ENCODE data around the gene P3R3URF. TPM values are rescaled to one million over a fixed set of nuclear protein-coding genes. Genes with fewer than 3 reads are reported as not detected.

P3R3URF gene
- not detected in 2 replicates for total RNA-seq

DNA sequence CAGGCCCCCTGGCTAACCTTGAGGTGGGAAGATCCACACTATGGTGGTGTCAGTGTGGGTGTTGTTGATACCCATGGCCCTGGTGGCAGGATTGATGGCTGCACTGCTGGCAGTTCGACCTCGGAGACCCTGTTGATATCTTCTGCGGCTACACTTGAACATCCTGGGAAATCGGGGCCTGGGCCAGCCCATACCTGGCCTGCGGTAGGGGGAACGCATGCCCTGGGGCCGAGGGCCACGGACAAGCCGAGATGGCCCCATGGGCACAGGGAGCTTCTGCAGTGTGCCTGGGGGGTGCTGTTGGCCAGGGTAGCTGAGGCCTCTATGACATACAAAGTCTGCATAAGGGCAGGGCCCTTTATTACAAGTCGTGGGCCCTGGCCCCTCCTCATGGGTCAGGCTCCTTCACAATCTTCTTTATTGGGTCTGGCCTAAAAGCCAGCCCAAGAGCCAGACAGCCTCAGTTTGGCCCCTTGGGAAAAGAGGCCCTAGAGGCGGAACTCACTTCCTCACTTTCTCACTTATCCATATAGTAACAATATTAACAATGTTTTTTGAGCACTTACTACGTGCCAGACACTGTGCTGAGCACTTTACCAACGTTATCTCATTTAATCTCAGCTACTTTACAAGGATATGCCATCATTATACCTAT, at the start of gene P3R3URF:
TSS of gene P3R3URF (minus strand) at position 278 of the 655 bp plus-strand sequence. CDS start at position 261, 17 bp downstream.

DNA sequence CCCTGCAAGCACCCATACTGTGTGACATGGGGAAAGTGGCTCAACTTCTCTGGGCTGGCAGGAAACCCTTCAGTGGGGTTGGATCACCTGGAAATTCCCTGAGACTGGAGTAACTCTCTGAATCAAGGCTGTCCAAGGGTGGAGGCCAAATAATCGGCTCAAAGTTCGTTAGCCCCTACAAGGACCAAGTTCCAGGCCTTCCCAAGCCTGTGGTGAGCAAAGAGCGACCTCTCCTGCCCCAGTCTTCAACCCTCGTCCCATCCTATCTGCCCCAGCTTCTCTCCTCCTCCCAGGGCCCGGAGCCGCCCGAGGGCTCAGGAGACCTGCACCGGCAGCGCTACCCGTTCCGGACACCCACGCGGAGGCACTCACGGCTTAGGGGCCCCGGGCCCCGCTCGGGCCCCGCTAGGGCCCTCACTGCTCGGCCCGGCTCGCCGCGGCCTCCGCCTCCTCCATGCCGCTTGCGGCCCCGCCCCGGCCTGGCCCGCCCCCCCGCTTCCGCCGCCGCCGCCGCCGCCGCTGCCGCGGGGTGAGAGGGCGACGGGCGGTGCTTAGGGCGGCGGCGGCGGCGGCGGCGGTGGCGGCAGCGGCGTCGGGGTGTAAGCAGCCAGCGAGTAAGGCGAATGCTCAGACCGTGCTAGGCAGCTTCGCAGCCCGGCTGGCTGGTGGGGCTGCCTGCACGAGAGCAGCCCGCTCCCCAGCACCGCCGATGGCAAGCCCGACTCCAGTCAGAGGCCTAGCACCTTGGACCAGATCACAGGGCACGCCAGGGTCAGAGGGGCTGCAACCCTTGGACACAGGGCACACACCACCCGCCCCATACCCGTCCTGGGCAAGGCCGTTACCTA, 21.9 kb upstream of the P3R3URF start, which contains the start of gene POMGNT1:
TSS of gene POMGNT1 (minus strand) at position 471 of the 848 bp plus-strand sequence. CDS start 613 bp downstream, outside the sequence.

DNA sequence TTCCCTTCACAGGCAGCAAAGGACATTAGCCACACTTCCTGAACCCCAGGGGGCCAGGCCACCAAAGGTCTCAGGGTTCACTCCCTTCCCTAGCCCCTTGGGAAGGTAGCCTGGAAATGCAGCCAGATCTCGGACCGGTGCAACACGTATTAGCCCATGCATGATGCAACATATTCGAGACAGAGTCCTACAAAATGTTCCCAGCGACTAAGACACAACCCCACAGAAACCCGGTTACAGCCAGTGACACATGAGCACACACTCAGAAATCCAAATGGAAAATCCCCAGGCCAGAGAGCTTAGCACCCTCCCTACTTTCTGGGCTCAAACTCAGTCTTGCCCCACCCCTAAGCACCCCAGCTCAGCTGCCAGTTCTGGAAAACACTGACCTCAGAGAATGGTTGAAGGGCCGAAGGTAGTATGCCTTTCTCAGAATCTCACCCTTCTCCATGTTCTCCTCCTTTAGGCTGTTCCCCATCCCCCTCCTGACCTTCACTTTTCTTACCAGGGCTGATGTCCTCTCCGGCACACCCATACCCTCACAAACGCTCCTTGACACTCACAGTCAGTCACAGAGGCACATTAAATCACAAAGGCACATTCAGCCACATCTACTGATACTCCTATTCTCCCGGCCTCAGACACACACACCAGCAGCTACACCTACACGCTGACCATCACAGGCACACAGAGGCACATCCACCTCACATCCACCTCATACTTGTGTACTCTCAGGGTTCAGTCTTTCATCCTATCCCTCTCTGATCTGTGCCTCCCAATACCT, 1.6 kb downstream of the P3R3URF start, which contains the start of gene TSPAN1:
TSS of gene TSPAN1 (plus strand) at position 640 of the 784 bp plus-strand sequence. CDS start 6,021 bp downstream, outside the sequence.

DNA sequence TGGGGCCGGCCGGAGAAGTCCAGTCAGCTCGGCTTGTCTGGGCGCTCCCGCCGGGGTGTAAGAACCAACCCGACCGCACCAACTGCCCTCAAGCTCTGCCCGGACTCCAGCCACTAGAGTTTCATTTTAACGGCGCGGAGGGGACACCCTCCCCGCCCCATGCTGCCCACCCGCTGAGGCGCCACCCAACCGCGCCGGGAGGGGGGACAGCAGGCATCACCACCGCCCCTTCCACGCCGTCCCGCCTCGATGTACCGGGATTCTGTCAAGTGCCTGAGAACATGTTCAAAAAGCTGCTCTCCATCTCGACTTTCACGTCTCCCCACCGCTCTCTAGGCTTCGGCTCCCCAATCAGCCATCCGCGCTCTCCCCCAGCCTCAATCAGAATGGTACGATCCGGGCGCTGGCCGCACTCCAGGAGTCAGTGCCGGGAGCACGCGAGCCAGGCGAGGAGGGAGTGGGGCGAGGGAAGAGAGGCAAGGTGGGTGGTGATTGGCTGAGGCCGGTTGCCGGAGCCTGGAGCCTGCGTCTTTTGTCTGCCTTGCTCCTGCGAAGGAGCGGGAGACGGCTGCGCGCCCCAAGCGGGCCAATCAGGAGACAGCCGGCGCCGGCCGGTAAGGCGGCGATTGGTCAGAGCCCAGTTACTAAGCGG, 43.6 kb downstream of the P3R3URF start, which contains the start of gene PIK3R3:
TSS of gene PIK3R3 (minus strand) at position 101 of the 652 bp plus-strand sequence. CDS start 677 bp downstream, outside the sequence.

Other genes with a start within 250 kb of the P3R3URF start
- 9.4 and 13.3 TPM in 2 replicates for gene PIK3R3, start 43.9 kb downstream of the P3R3URF start, total RNA-seq
- 0.49 TPM in 1 of 2 replicates, not detected in the other for gene TSPAN1, start 1.4 kb downstream of the P3R3URF start, total RNA-seq
- gene POMGNT1, start 21.9 kb upstream of the P3R3URF start, total RNA-seq, result 22.0 and 55.3 TPM in 2 replicates
- gene LURAP1, start 26.8 kb upstream of the P3R3URF start, total RNA-seq, result 0.31 and 0.32 TPM in 2 replicates
- 5.8 TPM in 2 replicates for gene RAD54L, start 71.3 kb upstream of the P3R3URF start, total RNA-seq
- gene LRRC41, start 127.1 kb upstream of the P3R3URF start, total RNA-seq, result 37.1 and 62.9 TPM in 2 replicates
- 395 and 489 TPM in 2 replicates for gene UQCRH, start 127.2 kb upstream of the P3R3URF start, total RNA-seq
- gene NSUN4, start 164.3 kb upstream of the P3R3URF start, total RNA-seq, result 8.9 and 23.1 TPM in 2 replicates
- gene FAAH, start 217.8 kb upstream of the P3R3URF start, total RNA-seq, result 0.32 and 1.2 TPM in 2 replicates